ENCODE results near the gene TRIL. TPM values are rescaled to one million over a fixed set of nuclear protein-coding genes. Genes with fewer than 3 reads are reported as not detected.

The TRIL gene
- total RNA-seq, 1 donor from 2014 or later, result 11.0 TPM

DNA sequence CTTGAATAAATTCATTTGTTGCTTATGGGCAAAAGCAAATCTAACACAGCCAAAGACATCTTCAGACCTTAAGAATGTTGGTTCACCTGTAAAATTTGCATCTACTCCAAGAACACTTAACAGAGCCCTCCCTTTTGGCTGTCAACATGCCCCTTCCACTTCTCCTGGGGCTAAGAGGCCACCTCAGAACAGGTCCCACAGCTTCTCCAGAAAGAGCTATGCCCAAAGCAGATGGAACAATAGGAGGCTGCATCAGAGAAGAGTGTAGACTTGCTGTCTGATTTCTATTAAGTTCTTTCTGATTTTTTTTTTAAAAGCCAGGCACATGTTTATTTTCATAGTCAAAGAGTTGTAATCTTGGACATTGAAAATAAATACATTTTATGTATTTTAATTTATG lies 26.1 kb upstream of the TRIL start:
- H3K4me1 ChIP-seq, result peaks cover 65% of the 10 kb centered on the region
- no peaks in the 10 kb centered on the region for H3K36me3 ChIP-seq
- peak overlapping the region; percentile 52 for H3K27ac ChIP-seq
- no peak for DNase-seq (ENCODE audit: extremely low spot score in 2 of 2)
- no peak for TF ChIP-seq CTCF (IDR thresholded peaks at IDR 0.05)
- TF ChIP-seq POLR2A (IDR thresholded peaks at IDR 0.05), result no peak
- no peak for TF ChIP-seq POLR2AphosphoS5 (IDR thresholded peaks at IDR 0.05; ENCODE audit: insufficient read depth in 1 of 2, low read depth in 1 of 2)
- no peaks in the 10 kb centered on the region for H3K27me3 ChIP-seq
- H3K9me3 ChIP-seq, result no peaks in the 10 kb centered on the region
- intact Hi-C loops (cut with DNase I), result loop anchor here (10.0 kb wide), 1 partner anchor 111 kb away; no protein-coding TSS in a partner anchor
- H3K4me3 ChIP-seq, result no peak overlapping the region

GRCh38 chr7:28983396-28984190 lies 25.5 kb upstream of the TRIL start:
- intact Hi-C loops (cut with DNase I), result loop anchor here (10.0 kb wide), 1 partner anchor 111 kb away; no protein-coding TSS in a partner anchor
- Histone ChIP-seq H3K27me3 (no peaks in the 10 kb centered on the region), H3K27ac (peak overlapping the region; percentile 52), H3K4me1 (peaks cover 62% of the 10 kb centered on the region), H3K9me3 (no peaks in the 10 kb centered on the region), H3K4me3 (no peak overlapping the region), H3K36me3 (no peaks in the 10 kb centered on the region)
- TF ChIP-seq CTCF (IDR thresholded peaks at IDR 0.05) (no peak), POLR2A (IDR thresholded peaks at IDR 0.05) (no peak), POLR2AphosphoS5 (IDR thresholded peaks at IDR 0.05; ENCODE audit: insufficient read depth in 1 of 2, low read depth in 1 of 2) (no peak)
- DNase-seq (ENCODE audit: extremely low spot score in 2 of 2), result peak in 1 of 2 donors; percentile 67

GRCh38 chr7:28981161-28981465 lies 23.0 kb upstream of the TRIL start:
- Histone ChIP-seq H3K9me3 (no peaks in the 10 kb centered on the region), H3K36me3 (no peaks in the 10 kb centered on the region), H3K27ac (no peak overlapping the region), H3K27me3 (no peaks in the 10 kb centered on the region), H3K4me1 (peaks cover 39% of the 10 kb centered on the region), H3K4me3 (no peak overlapping the region)
- TF ChIP-seq POLR2A (IDR thresholded peaks at IDR 0.05) (no peak), CTCF (IDR thresholded peaks at IDR 0.05) (no peak), POLR2AphosphoS5 (IDR thresholded peaks at IDR 0.05; ENCODE audit: insufficient read depth in 1 of 2, low read depth in 1 of 2) (no peak)
- intact Hi-C loops (cut with DNase I), result loop anchor here (10.0 kb wide), 1 partner anchor 114 kb away; no protein-coding TSS in a partner anchor
- DNase-seq (ENCODE audit: extremely low spot score in 2 of 2), result peak in 1 of 2 donors; percentile 37

DNA sequence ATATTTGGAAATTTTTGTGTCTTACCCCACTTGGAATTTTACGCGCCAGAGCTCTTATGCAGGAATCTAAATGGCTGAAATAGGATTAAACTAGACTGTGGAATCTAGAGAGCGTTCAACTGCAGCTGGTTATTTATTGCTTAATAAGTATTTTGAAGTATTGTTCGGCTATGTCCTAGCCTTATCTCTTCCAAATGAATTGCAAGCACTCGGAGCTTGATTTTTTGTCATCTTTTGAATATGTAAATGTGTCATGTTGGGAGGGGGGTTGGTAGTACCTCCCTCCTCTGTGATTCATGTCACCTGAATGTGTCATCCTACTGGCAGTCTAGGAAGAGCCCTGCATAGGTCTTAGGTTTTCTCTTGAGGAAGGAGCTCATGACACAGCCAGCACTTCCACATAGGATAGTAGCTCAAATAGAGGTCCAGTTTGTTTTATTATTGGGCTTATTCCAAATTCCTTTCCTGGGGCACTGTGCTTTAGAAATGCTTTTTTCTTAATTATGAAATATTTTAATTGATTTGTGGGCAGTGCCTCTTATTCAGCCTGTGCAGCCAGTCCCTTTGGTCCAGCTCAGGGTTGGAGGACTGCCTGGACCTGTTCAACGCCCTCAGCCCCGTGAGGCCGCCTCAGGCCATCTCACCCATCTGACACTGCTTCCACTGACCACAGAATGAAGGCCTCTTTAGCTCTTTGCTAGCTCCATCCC lies 22.5 kb upstream of the TRIL start:
- TF ChIP-seq CTCF (IDR thresholded peaks at IDR 0.05) (no peak), POLR2AphosphoS5 (IDR thresholded peaks at IDR 0.05; ENCODE audit: insufficient read depth in 1 of 2, low read depth in 1 of 2) (no peak), POLR2A (IDR thresholded peaks at IDR 0.05) (no peak)
- H3K36me3 ChIP-seq, result no peaks in the 10 kb centered on the region
- H3K27me3 ChIP-seq, result no peaks in the 10 kb centered on the region
- H3K27ac ChIP-seq, result no peak overlapping the region
- DNase-seq (ENCODE audit: extremely low spot score in 2 of 2), result peak in 1 of 2 donors; percentile 42
- intact Hi-C loops (cut with DNase I), result loop anchor here (10.0 kb wide), 1 partner anchor 114 kb away; no protein-coding TSS in a partner anchor
- H3K4me3 ChIP-seq, result no peak overlapping the region
- H3K9me3 ChIP-seq, result no peaks in the 10 kb centered on the region
- peaks cover 34% of the 10 kb centered on the region for H3K4me1 ChIP-seq
